GM23338 (cell line): ENCODE measurements around the gene ADGRL3.

Experiments used
- CREB1 ChIP-seq: fragments of 250-450 bp; sonication (Bioruptor Pico); IDR thresholded peaks from 2 replicates; pipeline ENCODE4 v1.5.0; 2020; ENCODE audit warnings: low read depth, mild to moderate bottlenecking, moderate library complexity
- TF ChIP-seq, protein P1 (sequence below), 2 experiments: fragments of 200-600 bp in 1 of 2; sonication (generic) in 1 of 2; conservative IDR thresholded peaks; 2 replicates each; pipeline versions ENCODE4 v1.5.1 to v1.6.1; 2016 to 2017; ENCODE audit warnings: antibody characterized with exemption in 2 of 2, low read depth in 2 of 2, mild to moderate bottlenecking in 2 of 2, moderate library complexity in 1 of 2

DNA sequence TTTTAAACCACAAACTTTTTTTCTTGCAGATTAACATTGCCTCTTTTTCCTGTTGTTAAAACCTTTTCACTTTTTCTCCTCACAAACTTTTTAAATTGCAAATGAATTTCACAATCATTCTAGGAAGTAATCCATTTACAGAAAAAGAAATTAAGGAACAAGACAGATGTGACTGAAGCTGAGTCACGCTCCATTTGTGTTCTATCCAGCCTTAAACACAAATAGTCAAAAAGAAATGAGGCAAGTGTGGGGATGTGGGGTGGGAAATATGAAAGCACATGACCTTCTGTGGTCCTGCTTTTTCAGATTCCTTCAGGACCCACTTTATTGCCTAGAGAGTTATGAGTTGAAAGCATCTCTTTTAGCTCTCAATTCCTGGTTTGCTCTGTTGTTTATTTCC, 197.0 kb downstream of the ADGRL3 start:
- TF ChIP-seq, protein P1, sequence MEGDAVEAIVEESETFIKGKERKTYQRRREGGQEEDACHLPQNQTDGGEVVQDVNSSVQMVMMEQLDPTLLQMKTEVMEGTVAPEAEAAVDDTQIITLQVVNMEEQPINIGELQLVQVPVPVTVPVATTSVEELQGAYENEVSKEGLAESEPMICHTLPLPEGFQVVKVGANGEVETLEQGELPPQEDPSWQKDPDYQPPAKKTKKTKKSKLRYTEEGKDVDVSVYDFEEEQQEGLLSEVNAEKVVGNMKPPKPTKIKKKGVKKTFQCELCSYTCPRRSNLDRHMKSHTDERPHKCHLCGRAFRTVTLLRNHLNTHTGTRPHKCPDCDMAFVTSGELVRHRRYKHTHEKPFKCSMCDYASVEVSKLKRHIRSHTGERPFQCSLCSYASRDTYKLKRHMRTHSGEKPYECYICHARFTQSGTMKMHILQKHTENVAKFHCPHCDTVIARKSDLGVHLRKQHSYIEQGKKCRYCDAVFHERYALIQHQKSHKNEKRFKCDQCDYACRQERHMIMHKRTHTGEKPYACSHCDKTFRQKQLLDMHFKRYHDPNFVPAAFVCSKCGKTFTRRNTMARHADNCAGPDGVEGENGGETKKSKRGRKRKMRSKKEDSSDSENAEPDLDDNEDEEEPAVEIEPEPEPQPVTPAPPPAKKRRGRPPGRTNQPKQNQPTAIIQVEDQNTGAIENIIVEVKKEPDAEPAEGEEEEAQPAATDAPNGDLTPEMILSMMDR (conservative IDR thresholded peaks at IDR 0.05; ENCODE audit: low read depth in 2 of 2), result no peak
- no peak for TF ChIP-seq CREB1
